Skeletal muscle satellite cell (primary cell): ENCODE measurements around the gene TTBK1.

Source experiments
- H3K27me3 ChIP-seq: 2 replicates; pipeline ENCODE4 v1.7.0; 2013; ENCODE audit warnings: low read length; ENCODE audit not compliant: control insufficient read depth, insufficient read depth
- H3K36me3 ChIP-seq: 2 replicates; pipeline ENCODE4 v1.7.0; 2013; ENCODE audit warnings: mild to moderate bottlenecking, control low read depth, low read length; ENCODE audit not compliant: insufficient read depth
- H3K4me1 ChIP-seq: 2 replicates; pipeline ENCODE4 v1.7.0; 2013; ENCODE audit warnings: low read length; ENCODE audit not compliant: control insufficient read depth, insufficient read depth
- H3K4me2 ChIP-seq: 2 replicates; pipeline ENCODE4 v1.7.0; 2013; ENCODE audit warnings: mild to moderate bottlenecking, low read length
- H3K4me3 ChIP-seq: 2 replicates; pipeline ENCODE4 v1.7.0; 2013; ENCODE audit warnings: low read length
- H3K9ac ChIP-seq: 2 replicates; pipeline ENCODE4 v1.7.0; 2013; ENCODE audit warnings: mild to moderate bottlenecking, low read depth, low read length, moderate library complexity
- H3K9me3 ChIP-seq: replicated peaks from 2 replicates; pipeline ENCODE4 v1.7.0; 2013; ENCODE audit warnings: mild to moderate bottlenecking, control low read depth, low read length

The TTBK1 gene

DNA sequence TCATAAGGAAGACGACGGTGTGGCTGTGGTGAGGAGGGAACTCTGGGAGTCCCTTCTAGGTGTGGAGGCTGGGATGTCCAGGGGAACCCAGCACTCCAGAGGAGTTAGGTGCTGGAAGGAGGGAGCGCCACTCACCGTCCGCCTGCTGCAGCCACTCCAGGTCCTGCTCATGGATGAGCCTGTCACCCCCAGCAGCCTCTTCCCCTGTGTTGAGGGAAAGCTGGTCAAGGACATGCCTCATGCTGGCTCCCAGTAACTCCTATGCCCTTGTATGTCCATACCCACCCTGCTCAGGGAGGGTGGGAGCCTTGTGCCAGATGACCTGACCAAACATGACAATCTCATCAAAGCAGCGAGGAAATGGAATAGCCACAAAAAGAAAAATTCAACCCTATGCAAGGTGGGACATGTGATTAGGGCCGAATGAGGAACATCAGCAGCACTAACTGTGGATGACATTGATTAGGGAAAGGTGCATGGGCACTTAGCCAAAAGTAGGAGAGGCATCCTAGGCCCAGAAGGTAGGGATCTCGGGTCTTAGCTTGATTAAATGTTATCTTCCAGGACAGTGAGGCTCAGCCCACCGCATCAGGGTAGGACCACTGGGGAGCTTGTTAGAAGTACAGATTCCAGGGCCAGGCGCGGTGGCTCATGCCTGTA lies 17.0 kb upstream of the TTBK1 start:
- Histone ChIP-seq H3K9ac (no peak overlapping the region), H3K4me2 (no peak overlapping the region), H3K27me3 (peaks cover 4% of the 10 kb centered on the region), H3K36me3 (peaks cover 19% of the 10 kb centered on the region), H3K4me1 (peaks cover 19% of the 10 kb centered on the region), H3K9me3 (no peaks in the 10 kb centered on the region), H3K4me3 (no peak overlapping the region)

DNA sequence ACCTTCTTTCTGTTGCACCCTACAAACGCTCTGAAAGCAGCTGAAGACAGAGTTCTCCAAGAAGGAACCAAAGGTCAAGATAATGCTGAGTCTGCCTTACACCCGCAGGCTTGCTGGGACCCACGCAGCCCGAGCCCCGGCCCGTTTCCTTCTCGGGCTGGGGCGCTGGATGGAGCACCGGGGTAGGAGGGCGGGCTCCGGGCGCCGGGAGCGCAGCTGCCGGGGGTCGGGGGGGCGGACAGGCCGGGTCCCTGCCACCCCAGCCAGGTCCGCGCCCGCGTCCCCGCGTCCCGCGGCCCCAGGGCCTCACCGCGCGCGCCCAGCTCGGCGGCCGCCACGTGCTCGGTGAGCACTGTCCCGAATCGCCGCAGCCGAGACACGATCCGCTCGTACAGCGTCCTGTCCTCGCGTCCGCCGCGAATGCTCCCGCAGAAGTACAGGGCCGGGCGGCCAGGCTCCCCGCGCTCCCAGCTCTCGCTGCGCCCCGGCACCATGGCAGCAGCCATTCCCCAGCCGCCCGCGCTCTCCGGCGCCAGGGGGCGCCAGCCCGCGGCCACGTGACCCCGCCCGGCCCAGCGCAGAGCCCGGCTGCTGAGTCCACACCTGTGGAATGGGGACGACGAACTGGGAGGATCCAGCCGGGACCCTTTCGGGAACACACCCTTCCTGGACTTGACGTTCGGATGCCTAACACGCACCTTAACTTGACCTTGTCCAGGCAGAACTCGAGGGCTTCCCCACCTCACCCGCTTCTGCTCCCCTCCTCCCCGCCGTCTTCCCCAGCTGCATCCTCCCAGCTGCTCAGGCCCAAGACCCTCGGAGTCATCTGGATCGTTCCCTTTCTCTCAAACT lies 14.1 kb upstream of the TTBK1 start, which contains the start of gene DNPH1:
Gene DNPH1, minus strand, starts transcription at position 531 of the 852 bp plus-strand sequence. Its CDS starts 25 bp downstream, at position 506.
- Histone ChIP-seq H3K27me3 (peaks cover 10% of the 10 kb centered on the region), H3K9me3 (no peaks in the 10 kb centered on the region), H3K9ac (peak within 1 kb of the TSS; percentile 83), H3K4me3 (peak within 1 kb of the TSS; percentile 82), H3K4me1 (peaks cover 11% of the 10 kb centered on the region), H3K4me2 (peak within 1 kb of the TSS; percentile 81), H3K36me3 (peaks cover 4% of the 10 kb centered on the region)

- Histone ChIP-seq H3K4me2 (peak overlapping the region; percentile 81), H3K9me3 (no peaks in the 10 kb centered on the region), H3K4me1 (peaks cover 11% of the 10 kb centered on the region), H3K4me3 (peak overlapping the region; percentile 82), H3K9ac (no peak overlapping the region), H3K36me3 (no peaks in the 10 kb centered on the region), H3K27me3 (peaks cover 10% of the 10 kb centered on the region)
Measured at GRCh38 chr6:43229803-43230620, 13.3 kb upstream of the TTBK1 start.

DNA sequence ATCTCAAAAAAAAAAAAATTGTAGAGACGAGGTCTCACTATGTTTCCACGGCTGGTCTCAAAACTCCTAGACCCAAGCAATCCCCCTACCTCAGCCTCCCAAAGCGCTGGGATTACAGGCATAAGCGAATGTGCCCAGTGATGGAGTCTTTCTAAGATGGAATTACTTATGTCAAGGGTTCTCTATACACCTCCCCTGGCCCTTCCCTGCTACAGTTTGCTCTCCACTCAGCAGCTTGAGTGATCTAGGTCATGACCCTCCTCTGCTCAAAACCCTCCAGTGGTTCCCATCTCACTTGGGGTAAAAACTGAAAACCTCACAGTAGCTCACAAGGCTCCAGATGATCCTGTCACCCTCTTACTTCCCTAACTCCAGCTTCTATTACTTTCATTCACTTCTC lies 12.2 kb upstream of the TTBK1 start:
- no peak overlapping the region for H3K9ac ChIP-seq
- no peak overlapping the region for H3K4me2 ChIP-seq
- H3K9me3 ChIP-seq, result no peaks in the 10 kb centered on the region
- H3K4me3 ChIP-seq, result no peak overlapping the region
- peaks cover 10% of the 10 kb centered on the region for H3K27me3 ChIP-seq
- peaks cover 11% of the 10 kb centered on the region for H3K4me1 ChIP-seq
- no peaks in the 10 kb centered on the region for H3K36me3 ChIP-seq

GRCh38 chr6:43231735-43232450 lies 11.4 kb upstream of the TTBK1 start:
- Histone ChIP-seq H3K4me1 (peaks cover 11% of the 10 kb centered on the region), H3K36me3 (no peaks in the 10 kb centered on the region), H3K27me3 (peaks cover 15% of the 10 kb centered on the region), H3K4me3 (no peak overlapping the region), H3K9me3 (no peaks in the 10 kb centered on the region), H3K9ac (no peak overlapping the region), H3K4me2 (no peak overlapping the region)

- no peak overlapping the region for H3K4me3 ChIP-seq
- H3K36me3 ChIP-seq, result no peaks in the 10 kb centered on the region
- peaks cover 4% of the 10 kb centered on the region for H3K9me3 ChIP-seq
- peaks cover 38% of the 10 kb centered on the region for H3K27me3 ChIP-seq
- no peak overlapping the region for H3K9ac ChIP-seq
- no peak overlapping the region for H3K4me2 ChIP-seq
- no peaks in the 10 kb centered on the region for H3K4me1 ChIP-seq
Measured at GRCh38 chr6:43235841-43236240, 7.4 kb upstream of the TTBK1 start.

DNA sequence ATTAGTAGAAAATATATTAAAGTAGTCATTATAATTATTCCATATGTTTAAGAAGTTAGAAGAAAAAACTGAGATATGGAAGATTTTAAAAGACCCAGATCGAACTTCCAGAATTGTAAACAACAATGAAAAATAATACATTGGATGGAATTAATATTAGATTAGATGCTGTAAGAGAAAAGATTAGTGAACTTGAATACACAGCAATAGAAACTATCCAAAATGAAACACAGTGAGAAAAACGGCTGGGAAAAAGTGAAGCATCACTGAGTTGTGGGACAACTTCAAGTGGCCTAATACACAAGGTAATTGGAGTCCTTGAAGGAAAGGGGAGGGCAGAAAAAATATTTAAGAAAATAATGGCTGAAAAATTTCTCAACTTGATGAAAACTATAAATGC lies 4.2 kb upstream of the TTBK1 start:
- H3K27me3 ChIP-seq, result peaks cover 57% of the 10 kb centered on the region
- no peaks in the 10 kb centered on the region for H3K4me1 ChIP-seq

DNA sequence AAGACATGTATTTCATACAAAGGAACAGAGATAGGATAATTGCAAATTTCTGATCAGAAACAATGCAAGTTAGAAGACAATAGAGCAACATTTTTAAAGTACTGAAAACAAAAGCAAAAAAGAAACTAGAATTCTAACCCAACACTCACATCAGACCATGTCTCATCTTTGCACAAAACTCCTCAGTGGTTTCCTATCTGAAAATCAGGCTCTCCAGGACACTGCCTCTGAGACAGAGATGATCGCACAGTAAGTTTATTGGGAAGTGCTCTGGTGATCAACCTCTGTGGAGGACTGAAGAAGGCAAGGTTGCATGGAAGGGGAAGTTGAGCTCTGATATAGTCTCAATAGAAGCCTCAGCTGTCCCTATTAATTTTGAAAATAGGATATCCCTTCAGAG lies 2.3 kb upstream of the TTBK1 start:
- no peaks in the 10 kb centered on the region for H3K36me3 ChIP-seq
- H3K27me3 ChIP-seq, result peaks cover 75% of the 10 kb centered on the region
- no peak overlapping the region for H3K4me3 ChIP-seq
- H3K9me3 ChIP-seq, result peaks cover 4% of the 10 kb centered on the region
- H3K9ac ChIP-seq, result no peak overlapping the region
- no peak overlapping the region for H3K4me2 ChIP-seq
- H3K4me1 ChIP-seq, result no peaks in the 10 kb centered on the region

More for the DNA sequence above, 4.2 kb upstream of the TTBK1 start:
- Histone ChIP-seq H3K4me2 (no peak overlapping the region), H3K36me3 (no peaks in the 10 kb centered on the region), H3K4me3 (no peak overlapping the region), H3K9ac (no peak overlapping the region), H3K9me3 (peaks cover 4% of the 10 kb centered on the region)

GRCh38 chr6:43241446-43241845 lies 1.8 kb upstream of the TTBK1 start:
- no peak overlapping the region for H3K4me2 ChIP-seq
- H3K9ac ChIP-seq, result no peak overlapping the region
- H3K4me3 ChIP-seq, result no peak overlapping the region
- no peaks in the 10 kb centered on the region for H3K4me1 ChIP-seq
- H3K36me3 ChIP-seq, result no peaks in the 10 kb centered on the region
- peaks cover 76% of the 10 kb centered on the region for H3K27me3 ChIP-seq
- H3K9me3 ChIP-seq, result peaks cover 4% of the 10 kb centered on the region

DNA sequence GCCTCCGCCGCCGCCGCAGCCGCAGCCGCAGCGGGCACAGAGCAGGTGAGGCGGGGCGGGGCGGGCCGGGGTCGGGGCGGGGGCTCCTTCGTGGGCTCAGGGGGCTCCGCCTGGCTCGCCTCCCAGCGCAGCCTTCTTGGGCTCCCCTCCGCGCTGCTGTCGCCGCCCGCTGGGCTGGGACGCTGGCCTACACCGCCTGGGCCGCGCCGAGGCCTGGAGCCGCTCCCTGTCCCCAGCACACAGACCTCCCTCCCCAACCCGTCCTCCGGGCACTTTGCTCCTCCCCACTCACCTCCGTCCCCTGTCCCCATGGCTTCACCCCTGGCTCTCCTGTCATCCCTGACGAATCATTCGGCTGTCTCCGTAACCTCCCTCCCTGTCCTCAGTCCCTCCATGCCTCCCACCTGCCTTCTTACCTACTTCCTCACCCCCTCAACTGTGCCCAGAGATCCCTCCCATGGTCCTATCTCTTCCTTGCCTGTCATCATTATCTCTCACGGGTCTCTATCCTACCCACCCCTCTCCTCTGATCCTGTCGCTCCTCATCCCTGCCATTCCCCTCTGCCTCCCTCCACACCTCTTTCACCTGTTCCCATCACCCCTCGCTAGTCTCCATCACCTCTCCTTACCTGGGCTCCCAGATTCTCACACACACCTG lies 512 bp downstream of the TTBK1 start:
- H3K36me3 ChIP-seq, result no peaks in the 10 kb centered on the region
- H3K4me3 ChIP-seq, result no peak overlapping the region
- peaks cover 9% of the 10 kb centered on the region for H3K4me1 ChIP-seq
- no peak overlapping the region for H3K4me2 ChIP-seq
- H3K27me3 ChIP-seq, result peaks cover 71% of the 10 kb centered on the region
- H3K9me3 ChIP-seq, result peaks cover 4% of the 10 kb centered on the region
- H3K9ac ChIP-seq, result no peak overlapping the region
